NCI-H2227 (cell line): ENCODE measurements around the gene C20orf144.
"Not testable (repeated sequence)": the region's sequence is repeated elsewhere in the genome, so short reads cannot be mapped to it uniquely, and the experiment has no call there.

Experiments
- DNase-seq: peaks from one replicate; lab custom pipeline; 2025; ENCODE audit not compliant: unreplicated experiment; lab: John Stamatoyannopoulos, UW

C20orf144 gene

GRCh38 chr20:33693741-33694638, 31.9 kb downstream of the C20orf144 start:
- DNase-seq, result no peak

DNA sequence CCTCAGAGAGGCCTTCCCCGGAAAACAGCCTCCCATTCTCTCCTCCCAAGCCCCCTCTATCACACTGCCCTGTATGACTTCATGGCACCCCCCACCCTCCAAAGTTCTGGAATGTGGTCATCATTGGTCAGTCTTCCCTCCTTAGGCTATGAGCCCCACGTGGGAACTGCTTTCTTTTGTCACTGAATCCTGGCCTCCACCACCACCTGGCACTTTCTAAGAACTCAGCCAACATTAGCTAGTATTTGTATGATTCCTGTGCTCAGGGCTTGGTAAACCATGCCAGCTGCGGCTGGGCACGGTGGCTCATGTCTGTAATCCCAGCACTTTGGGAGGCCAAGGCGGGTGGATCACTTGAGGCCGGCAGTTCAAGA, 32.5 kb downstream of the C20orf144 start:
- no peak for DNase-seq

GRCh38 chr20:33696448-33696847, 34.3 kb downstream of the C20orf144 start:
- no peak for DNase-seq

- no peak for DNase-seq
Observed at GRCh38 chr20:33697129-33697528, 35.0 kb downstream of the C20orf144 start.

GRCh38 chr20:33698966-33699365, 36.8 kb downstream of the C20orf144 start:
- not testable (repeated sequence) for DNase-seq

- not testable (repeated sequence) for DNase-seq
Observed at GRCh38 chr20:33700696-33701441, 38.7 kb downstream of the C20orf144 start.

DNA sequence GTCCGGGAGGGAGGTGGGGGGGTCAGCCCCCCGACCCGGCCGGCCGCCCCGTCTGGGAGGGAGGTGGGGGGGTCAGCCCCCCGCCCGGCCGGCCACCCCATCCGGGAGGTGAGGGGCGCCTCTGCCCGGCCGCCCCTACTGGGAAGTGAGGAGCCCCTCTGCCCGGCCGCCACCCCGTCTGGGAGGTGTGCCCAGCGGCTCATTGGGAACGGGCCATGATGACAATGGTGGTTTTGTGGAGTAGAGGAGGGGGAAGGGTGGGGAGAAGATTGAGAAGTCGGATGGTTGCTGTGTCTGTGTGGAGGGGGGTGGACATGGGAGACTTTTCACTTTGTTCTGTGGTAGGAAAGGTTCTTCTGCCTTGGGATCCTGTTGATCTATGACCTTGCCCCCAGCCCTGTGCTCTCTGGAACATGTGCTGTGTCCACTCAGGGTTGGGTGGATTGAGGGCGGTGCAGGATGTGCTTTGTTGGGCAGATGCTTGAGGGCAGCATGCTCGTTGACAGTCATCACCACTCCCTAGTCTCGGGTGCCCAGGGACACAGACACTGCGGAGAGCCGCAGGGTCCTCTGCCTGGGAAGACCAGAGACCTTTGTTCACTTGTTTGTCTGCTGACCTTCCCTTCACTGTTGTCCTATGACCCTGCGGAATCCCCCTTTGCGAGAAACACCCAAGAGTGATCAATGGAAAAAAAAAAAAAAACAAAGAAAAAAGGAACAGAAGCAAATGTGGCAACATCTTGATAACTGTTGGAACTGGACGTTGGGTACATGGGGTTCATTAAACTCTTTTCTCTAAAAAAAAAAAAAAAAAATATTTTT, 39.7 kb downstream of the C20orf144 start:
- no peak for DNase-seq

GRCh38 chr20:33702861-33703260, 40.7 kb downstream of the C20orf144 start:
- no peak for DNase-seq

DNA sequence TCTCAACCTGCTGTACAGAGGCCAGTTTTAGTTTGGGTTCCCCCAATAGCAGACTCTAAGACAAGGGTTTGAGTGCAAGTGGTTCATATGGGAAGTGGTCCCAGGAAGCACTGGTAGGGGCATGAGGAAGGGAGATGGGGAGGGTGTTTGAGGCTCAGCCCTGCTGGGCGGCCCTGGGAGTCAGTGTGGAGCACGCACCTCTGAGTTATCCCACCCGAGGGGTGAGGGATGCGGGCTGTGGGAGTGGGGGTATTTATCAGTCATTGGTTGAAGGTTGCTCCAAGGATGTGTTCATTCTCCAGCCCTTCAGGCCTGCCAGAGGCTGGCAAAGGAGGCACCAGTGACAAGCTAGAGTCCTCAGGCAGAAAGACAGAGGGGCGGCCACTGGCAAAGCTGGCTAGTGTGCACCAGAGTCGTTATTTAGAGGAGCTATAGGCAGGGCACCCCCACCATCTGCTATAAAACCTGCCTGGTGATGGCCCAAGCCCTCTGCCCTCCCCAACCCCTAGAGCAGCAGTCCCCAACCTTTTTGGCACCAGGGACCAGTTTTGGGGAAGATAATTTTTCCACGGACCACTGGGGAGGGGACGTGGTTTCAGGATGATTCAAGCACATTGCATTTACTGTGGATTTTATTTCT, 41.5 kb downstream of the C20orf144 start:
- DNase-seq, result no peak

DNA sequence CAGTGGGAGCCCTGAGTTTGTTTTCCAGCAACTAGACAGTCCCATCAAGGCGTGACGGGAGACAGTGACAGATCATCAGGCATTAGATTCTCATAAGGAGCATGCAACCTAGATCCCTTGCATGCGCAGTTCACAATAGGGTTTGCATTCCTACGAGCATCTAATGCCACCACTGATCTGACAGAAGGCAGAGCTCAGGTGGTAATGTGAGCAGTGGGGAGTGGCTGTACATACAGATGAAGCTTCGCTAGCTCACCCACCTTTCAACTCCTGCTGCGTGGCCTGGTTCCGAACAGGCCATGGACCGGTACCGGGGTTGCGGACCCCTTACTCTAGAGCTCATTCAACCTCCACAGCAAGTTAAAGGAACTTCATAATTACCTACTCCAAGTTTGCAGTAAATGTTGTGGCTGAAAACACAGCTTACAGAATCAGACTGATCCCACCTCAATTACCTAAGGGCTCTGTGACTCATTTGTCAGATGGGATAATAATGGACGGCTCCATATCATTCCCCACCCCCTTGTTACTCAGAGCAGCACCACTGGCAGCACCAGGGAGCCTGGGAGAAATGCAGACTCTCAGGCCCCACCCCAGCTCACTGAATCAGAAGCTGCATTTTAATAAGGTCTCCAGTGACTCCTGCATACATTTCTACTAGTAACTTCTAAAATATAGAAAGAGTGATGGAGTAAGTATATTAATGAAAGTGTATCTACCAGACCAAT, 42.2 kb downstream of the C20orf144 start:
- no peak for DNase-seq

DNA sequence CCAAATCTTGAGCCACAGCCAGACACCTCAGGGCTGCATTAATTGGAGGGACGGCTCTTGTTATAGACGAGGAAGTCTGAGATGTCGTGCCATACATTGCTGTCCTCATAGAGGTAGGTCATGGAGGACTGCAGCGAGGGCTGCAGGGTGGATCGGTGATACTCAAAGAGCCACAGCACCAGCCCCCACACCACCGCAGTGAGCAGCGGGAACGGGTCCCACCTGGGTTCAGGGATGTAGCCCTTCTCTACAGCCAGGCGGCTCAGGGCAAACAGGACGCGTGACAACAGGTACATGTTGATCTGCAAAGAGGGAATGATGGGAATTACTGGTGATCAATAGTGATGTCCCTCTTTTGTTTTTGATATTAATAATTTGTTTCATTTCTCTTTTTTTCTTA, 45.5 kb downstream of the C20orf144 start:
- DNase-seq, result no peak

DNA sequence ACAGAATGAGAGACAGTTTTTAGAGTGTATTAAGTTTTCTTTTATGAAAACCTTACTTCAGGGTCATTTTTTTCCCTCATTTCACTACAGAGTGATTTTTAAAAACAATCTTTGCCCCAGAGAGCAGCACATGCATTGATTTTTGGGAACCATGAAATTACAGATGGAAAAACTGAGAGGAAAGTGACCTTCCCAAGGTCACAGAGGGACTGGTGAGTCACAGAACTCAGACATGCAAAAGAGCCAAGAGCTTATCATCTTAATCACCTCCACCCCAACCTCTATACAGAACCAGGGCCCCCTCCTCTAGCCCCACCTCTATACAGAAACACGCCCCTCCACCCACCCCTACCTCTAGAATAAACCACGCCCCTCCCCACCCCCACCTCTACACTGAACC, 47.3 kb downstream of the C20orf144 start:
- no peak for DNase-seq

DNA sequence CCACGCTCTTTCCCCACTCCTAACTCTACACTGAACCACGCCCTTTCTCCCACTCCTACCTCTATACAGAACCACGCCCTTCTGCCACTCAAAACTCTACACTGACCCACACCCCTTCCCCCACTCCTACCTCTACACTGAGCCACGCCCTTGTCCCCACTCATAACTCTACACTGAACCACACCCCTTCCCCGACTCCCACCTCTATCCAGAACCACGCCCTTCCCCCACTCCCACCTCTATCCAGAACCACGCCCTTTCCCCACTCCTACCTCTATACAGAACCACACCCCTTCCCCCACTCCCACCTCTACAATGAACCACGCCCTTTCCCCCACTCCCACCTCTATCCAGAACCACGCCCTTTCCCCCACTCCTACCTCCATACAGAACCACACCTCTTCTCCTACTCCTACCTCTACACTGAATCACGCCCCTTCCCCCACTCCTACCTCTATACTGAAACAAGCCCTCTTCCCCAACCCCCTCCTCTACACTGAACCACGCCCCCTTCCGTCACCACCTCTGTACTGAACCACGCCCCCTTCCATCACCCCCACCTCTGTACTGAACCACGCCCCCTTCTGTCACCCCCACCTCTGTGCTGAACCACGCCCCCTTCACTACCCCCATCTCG, 47.9 kb downstream of the C20orf144 start:
- DNase-seq, result no peak

- DNase-seq, result no peak
Observed at GRCh38 chr20:33710681-33711445, 48.7 kb downstream of the C20orf144 start.

DNA sequence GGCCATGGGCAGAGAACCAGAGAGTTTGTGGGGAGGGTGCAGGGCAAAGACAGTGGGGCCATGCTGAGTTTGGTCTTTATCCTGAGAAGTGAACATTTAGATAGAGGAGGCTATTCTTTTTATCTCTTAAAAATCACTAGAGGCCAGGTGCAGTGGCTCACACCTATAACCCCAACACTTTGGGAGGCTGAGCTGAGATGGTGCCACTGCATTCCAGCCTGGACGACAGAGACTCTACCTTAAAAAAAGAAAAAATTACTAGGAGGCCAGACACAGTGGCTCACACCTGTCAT, 49.3 kb downstream of the C20orf144 start:
- no peak for DNase-seq
